CD14-positive monocyte (primary cell): Measurements from ENCODE around the gene C5orf47. TPM values are rescaled to one million over a fixed set of nuclear protein-coding genes. Genes with fewer than 3 reads are reported as not detected.

ENCODE experiments used
- DNase-seq, 3 donors: peaks; one replicate each; pipeline ENCODE4 v3.0.0-alpha.2; 2011 to 2022
- H2AFZ ChIP-seq: 2 replicates; pipeline ENCODE4 v1.6.0; 2012; ENCODE audit warnings: mild to moderate bottlenecking, low read depth, low read length, inconsistent platforms; ENCODE audit not compliant: insufficient read depth, poor library complexity, severe bottlenecking
- H3K27ac ChIP-seq, 2 donors: 1 replicate in 1 of 2; 2 replicates in 1 of 2; pipeline ENCODE4 v1.5.1; 2012 to 2013; ENCODE audit warnings: low read length in 2 of 2, control low read depth in 1 of 2, inconsistent platforms in 1 of 2, low read depth in 1 of 2, mild to moderate bottlenecking in 1 of 2
- H3K27me3 ChIP-seq, 2 donors: one replicate each; pipeline versions ENCODE4 v1.6.0 to v1.6.1; 2011 to 2013; ENCODE audit warnings: low read length in 2 of 2; ENCODE audit not compliant: control insufficient read depth in 2 of 2, insufficient read depth in 2 of 2
- H3K36me3 ChIP-seq, 2 donors: replicated peaks in 1 of 2; 1 replicate in 1 of 2; 2 replicates in 1 of 2; pipeline versions ENCODE4 v1.5.1 to v1.6.1; 2012 to 2013; ENCODE audit warnings: low read length in 2 of 2, control low read depth in 1 of 2, inconsistent platforms in 1 of 2, mild to moderate bottlenecking in 1 of 2; ENCODE audit not compliant: insufficient read depth in 2 of 2, control insufficient read depth in 1 of 2
- H3K4me1 ChIP-seq, 2 donors: 1 replicate in 1 of 2; 2 replicates in 1 of 2; pipeline versions ENCODE4 v1.5.1 to v1.6.1; 2012 to 2013; ENCODE audit warnings: low read length in 2 of 2, control low read depth in 1 of 2, inconsistent platforms in 1 of 2, mild to moderate bottlenecking in 1 of 2, moderate library complexity in 1 of 2; ENCODE audit not compliant: insufficient read depth in 2 of 2, control insufficient read depth in 1 of 2
- H3K4me2 ChIP-seq: replicated peaks from 2 replicates; pipeline ENCODE3; 2012; ENCODE audit warnings: low read length, moderate library complexity, mild to moderate bottlenecking; ENCODE audit not compliant: poor library complexity, severe bottlenecking; ENCODE audit errors: extremely low read depth
- H3K4me3 ChIP-seq, 3 experiments: fragments of 200-600 bp in 1 of 3; sonication (generic) in 1 of 3; replicated peaks in 1 of 3; 1 replicate in 2 of 3; 2 replicates in 1 of 3; pipeline ENCODE4 v1.5.1; 2011 to 2013; ENCODE audit warnings: low read length in 3 of 3, mild to moderate bottlenecking in 3 of 3, control low read depth in 2 of 3, low read depth in 2 of 3, inconsistent platforms in 1 of 3, moderate library complexity in 1 of 3
- H3K79me2 ChIP-seq: 2 replicates; pipeline ENCODE4 v1.6.0; 2012; ENCODE audit warnings: mild to moderate bottlenecking, control low read depth, inconsistent platforms, low read length, moderate library complexity; ENCODE audit not compliant: insufficient read depth
- H3K9ac ChIP-seq: 2 replicates; pipeline ENCODE4 v1.6.0; 2017; ENCODE audit warnings: low read length, mild to moderate bottlenecking; ENCODE audit not compliant: insufficient read depth, poor library complexity, severe bottlenecking
- H3K9me3 ChIP-seq, 2 donors: replicated peaks in 1 of 2; 1 replicate in 1 of 2; 2 replicates in 1 of 2; pipeline versions ENCODE4 v1.5.1 to v1.6.1; 2012 to 2013; ENCODE audit warnings: low read length in 2 of 2, control low read depth in 1 of 2; ENCODE audit not compliant: control insufficient read depth in 1 of 2, insufficient read depth in 1 of 2
- H4K20me1 ChIP-seq: 2 replicates; pipeline ENCODE4 v1.6.0; 2012; ENCODE audit warnings: mild to moderate bottlenecking, low read length, control low read depth, moderate library complexity; ENCODE audit not compliant: insufficient read depth
- H3K27ac Mint-ChIP-seq, 7 donors: one replicate each; pipeline ENCODE4 v1.8.0; 2020; ENCODE audit warnings: mild to moderate bottlenecking in 7 of 7, mixed read lengths in 7 of 7, moderate library complexity in 6 of 7, inconsistent platforms in 2 of 7
- H3K27me3 Mint-ChIP-seq, 3 donors: one replicate each; pipeline ENCODE4 v1.8.0; 2021 to 2022; ENCODE audit warnings: low read depth in 3 of 3, mild to moderate bottlenecking in 3 of 3, mixed read lengths in 3 of 3, moderate library complexity in 3 of 3, inconsistent platforms in 1 of 3
- H3K36me3 Mint-ChIP-seq, 2 donors: one replicate each; pipeline ENCODE4 v1.8.0; 2020; ENCODE audit warnings: mixed read lengths in 2 of 2, inconsistent platforms in 1 of 2, mild to moderate bottlenecking in 1 of 2
- H3K4me1 Mint-ChIP-seq: one replicate; pipeline ENCODE4 v1.8.0; 2020; ENCODE audit warnings: mild to moderate bottlenecking, mixed read lengths
- H3K4me3 Mint-ChIP-seq, 2 donors: one replicate each; pipeline ENCODE4 v1.8.0; 2020; ENCODE audit warnings: mild to moderate bottlenecking in 2 of 2, mixed read lengths in 2 of 2, moderate library complexity in 1 of 2
- H3K9me3 Mint-ChIP-seq, 7 donors: one replicate each; pipeline ENCODE4 v1.8.0; 2020 to 2022; ENCODE audit warnings: mixed read lengths in 7 of 7, mild to moderate bottlenecking in 6 of 7, moderate library complexity in 6 of 7, inconsistent platforms in 2 of 7
- WGBS: methylation state at CpG from one replicate; pipeline ENCODE4 v1.1.5; 2013; ENCODE audit warnings: missing lambda C conversion rate; ENCODE audit not compliant: insufficient coverage; 5-methylcytosine and 5-hydroxymethylcytosine counted together
- intact Hi-C, 2 donors: fragments of 100-400 bp; cut with micrococcal nuclease; formaldehyde crosslinking; loops; one replicate each; pipeline versions ENCODE4 v1.15.0 to v1.15.1; 2023
- polyA plus RNA-seq, 3 donors: library from polyadenylated mRNA; depleted of rRNA in 1 of 3; unstranded in 2 of 3; stranded (reverse) in 1 of 3; fragments of 300-500 nt in 2 of 3; fragments of >200 nt in 1 of 3; fragmentation: Illumina TruSeq in 2 of 3; gene quantifications; 1 replicate in 2 of 3; 2 replicates in 1 of 3; pipeline ENCODE4 v1.2.3, GENCODE V29; 2012 to 2021
- TF ChIP-seq, protein P1 (sequence below): fragments of 200-600 bp; IDR thresholded peaks from one replicate; pipeline ENCODE4 v1.8.0; 2022; ENCODE audit warnings: antibody characterized with exemption, mild to moderate bottlenecking

The C5orf47 gene
- polyA plus RNA-seq, 3 donors, result not detected

GRCh38 chr5:173971681-173972345 lies 17.2 kb upstream of the C5orf47 start:
- H3K27me3 ChIP-seq, result peaks cover 2 to 11% of the 10 kb centered on the region in 2 donors
- Mint-ChIP-seq H3K4me3 (no peak overlapping the region), H3K9me3 (peaks cover 0 to 3% (median 0%) of the 10 kb centered on the region in 7 donors), H3K27me3 (peaks cover 11 to 29% (median 16%) of the 10 kb centered on the region in 3 donors), H3K4me1 (peaks cover 29% of the 10 kb centered on the region), H3K36me3 (no peaks in the 10 kb centered on the region), H3K27ac (peak overlapping the region in 1 of 7 donors; percentile 36)
- H3K9me3 ChIP-seq, result no peaks in the 10 kb centered on the region
- no peak overlapping the region for H3K27ac ChIP-seq
- no peaks in the 10 kb centered on the region for H3K79me2 ChIP-seq
- peaks cover 11 to 14% of the 10 kb centered on the region in 2 donors for H3K4me1 ChIP-seq
- no peaks in the 10 kb centered on the region for H4K20me1 ChIP-seq
- no peak overlapping the region for H2AFZ ChIP-seq
- TF ChIP-seq, protein P1, sequence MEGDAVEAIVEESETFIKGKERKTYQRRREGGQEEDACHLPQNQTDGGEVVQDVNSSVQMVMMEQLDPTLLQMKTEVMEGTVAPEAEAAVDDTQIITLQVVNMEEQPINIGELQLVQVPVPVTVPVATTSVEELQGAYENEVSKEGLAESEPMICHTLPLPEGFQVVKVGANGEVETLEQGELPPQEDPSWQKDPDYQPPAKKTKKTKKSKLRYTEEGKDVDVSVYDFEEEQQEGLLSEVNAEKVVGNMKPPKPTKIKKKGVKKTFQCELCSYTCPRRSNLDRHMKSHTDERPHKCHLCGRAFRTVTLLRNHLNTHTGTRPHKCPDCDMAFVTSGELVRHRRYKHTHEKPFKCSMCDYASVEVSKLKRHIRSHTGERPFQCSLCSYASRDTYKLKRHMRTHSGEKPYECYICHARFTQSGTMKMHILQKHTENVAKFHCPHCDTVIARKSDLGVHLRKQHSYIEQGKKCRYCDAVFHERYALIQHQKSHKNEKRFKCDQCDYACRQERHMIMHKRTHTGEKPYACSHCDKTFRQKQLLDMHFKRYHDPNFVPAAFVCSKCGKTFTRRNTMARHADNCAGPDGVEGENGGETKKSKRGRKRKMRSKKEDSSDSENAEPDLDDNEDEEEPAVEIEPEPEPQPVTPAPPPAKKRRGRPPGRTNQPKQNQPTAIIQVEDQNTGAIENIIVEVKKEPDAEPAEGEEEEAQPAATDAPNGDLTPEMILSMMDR, result no peak
- H3K4me2 ChIP-seq, result no peak overlapping the region
- intact Hi-C loops, result loop anchor here (2.0 to 10.0 kb wide), 2 partner anchors 353 to 677 kb away; no protein-coding TSS in a partner anchor
- DNase-seq, result no peak
- WGBS, result 96% methylated on average over 5 of the region's 5 CpGs
- no peak overlapping the region for H3K9ac ChIP-seq
- no peaks in the 10 kb centered on the region for H3K36me3 ChIP-seq
- H3K4me3 ChIP-seq, result no peak overlapping the region

DNA sequence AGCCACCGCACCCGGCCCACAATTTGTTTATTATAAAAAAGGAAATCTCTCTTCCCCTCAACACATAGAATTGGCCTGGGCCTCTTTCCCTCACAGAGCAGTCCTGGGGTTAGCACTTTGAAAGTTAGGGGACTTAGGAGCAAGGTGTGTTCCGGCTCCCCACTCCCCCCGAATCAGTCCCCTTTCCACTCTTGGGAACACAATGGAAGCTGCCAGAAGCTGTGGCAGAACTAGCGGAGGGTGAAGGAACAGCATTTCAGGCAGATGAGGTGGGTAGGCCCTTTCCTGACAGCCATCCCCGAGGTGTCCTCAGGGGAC lies 16.4 kb upstream of the C5orf47 start:
- Mint-ChIP-seq H3K9me3 (peaks cover 0 to 3% (median 0%) of the 10 kb centered on the region in 7 donors), H3K27ac (peak overlapping the region in 2 of 7 donors; percentile 15 to 49), H3K36me3 (no peaks in the 10 kb centered on the region), H3K27me3 (peaks cover 14 to 32% (median 18%) of the 10 kb centered on the region in 3 donors), H3K4me1 (peaks cover 29% of the 10 kb centered on the region), H3K4me3 (peak overlapping the region; percentile 82 to 89)
- peak overlapping the region in 1 of 3 experiments; percentile 73 for H3K4me3 ChIP-seq
- H2AFZ ChIP-seq, result peak overlapping the region; percentile 87
- no peaks in the 10 kb centered on the region for H4K20me1 ChIP-seq
- H3K9ac ChIP-seq, result peak overlapping the region; percentile 37
- H3K4me2 ChIP-seq, result peak overlapping the region; percentile 74
- peaks cover 2 to 11% of the 10 kb centered on the region in 2 donors for H3K27me3 ChIP-seq
- H3K36me3 ChIP-seq, result no peaks in the 10 kb centered on the region
- H3K79me2 ChIP-seq, result no peaks in the 10 kb centered on the region
- H3K4me1 ChIP-seq, result peaks cover 11 to 14% of the 10 kb centered on the region in 2 donors
- WGBS, result 65% methylated on average over 2 of the region's 6 CpGs
- TF ChIP-seq, protein P1, result no peak
- intact Hi-C loops, result loop anchor here (2.0 to 10.0 kb wide), 2 partner anchors 354 to 678 kb away; no protein-coding TSS in a partner anchor
- no peak for DNase-seq
- no peaks in the 10 kb centered on the region for H3K9me3 ChIP-seq
- H3K27ac ChIP-seq, result no peak overlapping the region
